SH-SY5Y (cell line): ENCODE data around the gene NPAT.

Experiments
- GATA2 ChIP-seq: IDR thresholded peaks from 2 replicates; pipeline ENCODE4 v1.6.1; 2011; ENCODE audit warnings: mild to moderate bottlenecking, low read depth, low read length
- GATA3 ChIP-seq: IDR thresholded peaks from 2 replicates; pipeline ENCODE4 v1.6.1; 2011; ENCODE audit warnings: low read depth, mild to moderate bottlenecking, low read length, moderate library complexity

GRCh38 chr11:108135845-108136544 is 86.4 kb downstream of the NPAT start:
- TF ChIP-seq GATA3 (no peak), GATA2 (no peak)
